Measurements from ENCODE around the gene APOBEC3A. TPM values are rescaled to one million over a fixed set of nuclear protein-coding genes. Genes with fewer than 3 reads are reported as not detected.

APOBEC3A gene
- total RNA-seq, 4 donors from 2014 or later, result 0.67 TPM; not detected in 3

GRCh38 chr22:38954414-38955043 lies 2.9 kb upstream of the APOBEC3A start:
- no peak overlapping the region for H3K4me3 ChIP-seq (replicated peaks in 1 of 3)
- no peak overlapping the region for H3K27ac ChIP-seq
- H3K36me3 ChIP-seq, result no peaks in the 10 kb centered on the region
- no peak for DNase-seq
- WGBS, 2 donors, result 56 to 66% methylated on average over 5 to 9 of the region's 13 CpGs
- no peaks in the 10 kb centered on the region for H3K27me3 ChIP-seq
- intact Hi-C loops (cut with DNase I), result no loop called here
- no peaks in the 10 kb centered on the region for H3K9me3 ChIP-seq
- no peak for TF ChIP-seq POLR2A (IDR thresholded peaks at IDR 0.05)
- TF ChIP-seq CTCF (IDR thresholded peaks at IDR 0.05), result no peak
- peaks cover 0 to 5% of the 10 kb centered on the region in 2 donors for H3K4me1 ChIP-seq

GRCh38 chr22:38955250-38955905 lies 2.0 kb upstream of the APOBEC3A start:
- no peak for TF ChIP-seq POLR2A (IDR thresholded peaks at IDR 0.05)
- no peak for TF ChIP-seq CTCF (IDR thresholded peaks at IDR 0.05)
- no peaks in the 10 kb centered on the region for H3K36me3 ChIP-seq
- intact Hi-C loops (cut with DNase I), result no loop called here
- no peak overlapping the region for H3K27ac ChIP-seq
- DNase-seq, result no peak
- no peaks in the 10 kb centered on the region for H3K9me3 ChIP-seq
- H3K4me1 ChIP-seq, result peaks cover 0 to 5% of the 10 kb centered on the region in 2 donors
- WGBS, 2 donors, result 63 to 76% methylated on average over 4 of the region's 5 CpGs
- H3K4me3 ChIP-seq (replicated peaks in 1 of 3), result no peak overlapping the region
- no peaks in the 10 kb centered on the region for H3K27me3 ChIP-seq

GRCh38 chr22:38955926-38956325 lies 1.5 kb upstream of the APOBEC3A start:
- Histone ChIP-seq H3K27ac (no peak overlapping the region), H3K9me3 (no peaks in the 10 kb centered on the region), H3K36me3 (no peaks in the 10 kb centered on the region), H3K4me1 (peaks cover 0 to 5% of the 10 kb centered on the region in 2 donors), H3K4me3 (replicated peaks in 1 of 3) (no peak overlapping the region), H3K27me3 (no peaks in the 10 kb centered on the region)
- TF ChIP-seq POLR2A (IDR thresholded peaks at IDR 0.05) (no peak), CTCF (IDR thresholded peaks at IDR 0.05) (no peak)
- intact Hi-C loops (cut with DNase I), result no loop called here
- WGBS, 2 donors, result 93 to 96% methylated on average over 3 of the region's 3 CpGs
- DNase-seq, result no peak

GRCh38 chr22:38956551-38956950 lies 858 bp upstream of the APOBEC3A start:
- Histone ChIP-seq H3K4me1 (peaks cover 0 to 5% of the 10 kb centered on the region in 2 donors), H3K9me3 (no peaks in the 10 kb centered on the region), H3K27me3 (no peaks in the 10 kb centered on the region), H3K36me3 (no peaks in the 10 kb centered on the region), H3K4me3 (replicated peaks in 1 of 3) (no peak overlapping the region), H3K27ac (no peak overlapping the region)
- WGBS, 2 donors, result 67 to 97% methylated on average over 2 to 5 of the region's 5 CpGs
- no peak for DNase-seq
- intact Hi-C loops (cut with DNase I), result no loop called here
- TF ChIP-seq CTCF (IDR thresholded peaks at IDR 0.05) (no peak), POLR2A (IDR thresholded peaks at IDR 0.05) (no peak)

Data from thyroid gland (tissue), 4 donors.